NCI-H510A (cell line): ENCODE results near the gene PRICKLE3.
"Not testable (repeated sequence)": the region's sequence is repeated elsewhere in the genome, so short reads cannot be mapped to it uniquely, and the experiment has no call there.

Experiments
- DNase-seq: peaks from one replicate; lab custom pipeline; 2025; lab: John Stamatoyannopoulos, UW

The PRICKLE3 gene

DNA sequence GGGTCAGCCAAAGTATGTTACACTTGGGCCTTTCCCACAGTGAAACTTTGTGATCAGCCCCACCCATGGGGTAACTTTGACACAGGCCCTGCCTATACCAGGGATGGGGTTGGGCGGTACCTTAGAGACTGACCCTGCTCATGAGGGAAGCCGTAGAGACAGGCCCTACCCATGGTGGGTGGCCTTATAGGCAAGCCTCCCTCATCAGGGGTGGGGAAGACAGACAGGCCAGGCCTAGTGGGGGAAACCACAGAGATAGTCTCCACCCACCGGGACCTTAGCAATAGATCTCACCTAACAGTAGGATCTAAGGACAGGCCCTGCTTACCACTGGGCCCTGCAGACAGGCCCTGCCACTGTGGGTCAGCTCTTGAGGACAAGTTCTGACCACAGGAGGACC is 7.6 kb downstream of the PRICKLE3 start:
- no peak for DNase-seq

DNA sequence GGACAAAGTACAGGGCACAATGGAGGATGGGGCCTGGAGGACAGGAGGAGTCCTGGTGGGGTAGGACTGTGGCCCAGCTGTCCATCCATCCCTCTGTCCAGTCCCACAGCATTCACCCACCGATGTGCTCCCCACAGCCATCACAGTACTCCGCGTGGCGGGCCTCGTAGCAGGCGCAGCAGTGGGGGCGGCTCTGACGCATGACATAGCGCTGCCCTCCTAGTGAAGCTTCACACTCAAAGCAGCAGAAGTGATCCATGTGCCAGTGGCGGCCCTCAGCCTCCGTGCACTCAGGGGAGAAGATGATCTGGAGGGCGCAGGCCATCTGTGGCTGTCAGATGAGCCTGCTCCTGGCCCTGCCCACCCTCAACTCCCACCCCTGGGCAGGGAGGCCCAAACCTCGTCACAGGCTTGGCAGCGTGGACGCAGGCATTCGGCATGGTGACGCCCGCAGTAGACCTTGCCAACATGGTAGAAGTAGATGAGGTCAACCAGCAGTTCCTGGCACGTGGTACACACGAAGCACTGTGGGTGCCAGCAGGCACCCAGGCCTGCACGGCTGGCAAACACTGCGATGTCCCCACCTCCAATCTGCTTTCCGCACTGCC is 8.2 kb downstream of the PRICKLE3 start:
- DNase-seq, result no peak

GRCh38 chrX:49177338-49177833 is 8.8 kb downstream of the PRICKLE3 start:
- DNase-seq, result no peak

DNA sequence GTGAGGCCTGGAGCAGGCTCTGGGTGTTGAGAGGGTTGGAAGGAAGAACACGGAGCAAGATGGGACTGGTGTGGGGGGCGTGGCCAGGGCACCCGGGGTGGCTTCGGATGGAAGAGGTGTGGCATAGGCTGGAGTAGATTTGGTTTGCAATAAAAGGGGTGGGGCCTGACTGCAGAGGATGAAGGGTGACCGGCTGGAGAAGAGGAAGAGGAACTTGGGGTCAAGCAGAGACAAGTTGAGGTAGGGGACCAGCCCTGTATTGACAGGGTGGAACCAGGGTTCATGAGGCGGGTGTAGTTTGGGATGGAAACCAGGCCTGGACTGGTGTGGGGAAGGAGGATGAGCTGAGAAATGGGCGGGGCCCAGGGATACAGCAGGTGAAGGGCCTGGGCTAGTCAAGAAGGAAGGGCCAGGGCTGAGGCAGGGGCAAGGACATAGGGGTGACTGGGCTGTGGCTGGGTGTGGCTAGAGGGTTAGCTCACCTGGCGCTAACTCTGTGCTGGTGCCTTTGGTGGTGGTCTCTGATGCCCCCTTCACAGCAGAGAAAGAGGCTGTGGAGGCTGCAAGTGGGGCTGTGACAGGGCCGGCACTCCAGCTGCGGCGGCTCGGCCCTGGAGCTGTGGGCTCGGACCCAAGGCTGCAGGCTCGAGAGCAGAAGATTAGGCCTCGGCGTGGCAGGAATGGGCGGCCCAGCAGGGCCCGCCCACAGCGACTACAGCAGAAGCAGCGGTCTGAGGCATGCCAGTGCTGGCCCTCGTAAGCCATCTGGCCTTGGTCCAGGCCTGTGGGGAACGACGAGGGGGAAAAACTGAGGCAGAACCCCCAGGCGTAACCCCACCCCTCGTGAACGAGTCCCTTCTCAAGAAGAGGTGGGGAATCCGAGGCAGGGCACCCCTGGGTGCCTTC is 9.5 kb downstream of the PRICKLE3 start:
- DNase-seq, result no peak

GRCh38 chrX:49175435-49176274 is 10.5 kb downstream of the PRICKLE3 start:
- DNase-seq, result no peak

DNA sequence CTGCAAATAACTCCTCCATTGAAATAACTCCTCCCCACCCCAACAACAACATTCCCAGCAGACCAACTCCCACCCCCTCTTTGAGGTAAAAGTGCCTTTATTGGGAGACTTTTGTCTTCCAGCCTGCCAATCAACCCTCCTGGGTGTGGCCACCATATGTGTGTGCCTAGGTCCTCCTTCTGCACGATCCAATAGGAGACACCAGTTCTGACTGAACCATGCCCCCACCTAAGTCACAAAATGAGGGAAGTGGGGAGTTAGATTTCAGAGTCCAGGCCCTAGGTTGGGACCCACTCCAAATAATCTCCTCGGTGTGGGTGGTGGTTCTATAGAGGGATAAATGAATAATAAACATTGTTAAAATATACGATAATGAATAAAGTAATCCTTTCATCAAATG is 11.4 kb downstream of the PRICKLE3 start:
- DNase-seq, result no peak

DNA sequence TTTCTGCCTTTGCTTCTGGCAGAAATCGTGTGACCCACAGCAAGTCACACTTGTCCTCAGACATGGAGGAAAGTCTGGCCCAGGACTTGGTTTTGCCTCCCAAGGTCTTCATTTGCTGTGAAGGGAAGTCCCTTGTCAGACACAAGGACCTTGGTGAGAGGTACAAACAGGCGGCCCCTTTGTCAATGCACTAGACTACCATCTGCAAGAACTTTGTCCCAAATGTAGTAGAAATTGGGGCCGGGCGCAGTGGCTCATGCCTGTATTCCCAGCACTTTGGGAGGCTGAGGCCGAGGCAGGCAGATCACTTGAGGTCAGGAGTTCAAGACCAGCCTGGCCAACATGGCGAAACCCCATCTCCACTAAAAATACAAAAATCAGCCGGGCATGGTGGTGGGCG is 12.6 kb downstream of the PRICKLE3 start:
- not testable (repeated sequence) for DNase-seq

DNA sequence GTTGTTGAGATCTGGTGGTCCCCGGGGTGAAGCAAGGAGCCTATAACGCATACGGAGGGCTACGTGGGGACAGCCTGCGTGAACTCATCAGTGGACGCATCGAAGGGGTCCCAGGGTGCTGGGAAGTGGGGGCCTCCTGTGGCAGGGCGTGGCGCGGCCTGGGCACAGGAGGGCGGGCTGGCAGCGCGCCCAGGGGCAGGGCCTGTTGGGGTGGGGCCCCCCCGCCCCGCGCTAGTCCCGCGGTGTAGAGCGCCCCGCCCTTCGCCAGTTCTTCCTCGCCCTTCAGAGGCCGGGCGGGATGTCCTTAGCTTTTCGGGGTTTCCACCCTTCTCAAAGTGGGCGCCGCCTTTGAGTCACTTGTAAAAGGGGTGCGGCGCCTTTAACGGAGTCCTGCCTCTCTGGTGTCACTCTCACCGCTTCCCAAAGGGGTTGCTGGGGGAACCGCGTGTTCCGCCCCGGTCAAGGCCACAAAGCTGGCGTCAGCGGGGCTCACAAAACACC is 13.8 kb downstream of the PRICKLE3 start:
- DNase-seq, result peak; percentile 45

DNA sequence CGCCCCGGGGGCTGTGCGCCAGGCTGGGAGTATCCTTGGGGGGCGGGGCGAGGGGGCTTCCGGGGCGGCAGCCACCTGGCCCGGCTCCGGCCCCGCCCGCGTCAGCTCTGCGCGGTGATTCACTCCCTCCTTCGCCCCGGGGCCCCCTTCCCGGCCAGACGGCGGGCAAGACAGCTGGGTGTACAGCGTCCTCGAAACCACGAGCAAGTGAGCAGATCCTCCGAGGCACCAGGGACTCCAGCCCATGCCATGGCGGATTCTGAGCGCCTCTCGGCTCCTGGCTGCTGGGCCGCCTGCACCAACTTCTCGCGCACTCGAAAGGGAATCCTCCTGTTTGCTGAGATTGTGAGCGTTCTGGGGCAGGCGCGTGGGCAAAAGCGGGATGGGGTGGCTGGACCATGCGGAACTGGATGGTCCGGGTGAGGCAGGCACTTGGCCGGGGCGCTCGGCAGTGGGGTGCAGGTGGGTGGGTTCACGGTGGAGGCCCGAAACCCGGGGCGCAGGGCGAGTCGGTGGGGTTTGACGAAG is 14.4 kb downstream of the PRICKLE3 start, which contains the start of gene PLP2:
PLP2 (plus strand) TSS at position 147 of the 528 bp plus-strand sequence; CDS start at position 250, 103 bp downstream.
- no peak for DNase-seq

GRCh38 chrX:49167740-49168108 is 18.4 kb downstream of the PRICKLE3 start:
- no peak for DNase-seq

GRCh38 chrX:49166914-49167739 is 19.0 kb downstream of the PRICKLE3 start:
- DNase-seq, result no peak

GRCh38 chrX:49165901-49166881 is 20.0 kb downstream of the PRICKLE3 start:
- peak; percentile 93 for DNase-seq

DNA sequence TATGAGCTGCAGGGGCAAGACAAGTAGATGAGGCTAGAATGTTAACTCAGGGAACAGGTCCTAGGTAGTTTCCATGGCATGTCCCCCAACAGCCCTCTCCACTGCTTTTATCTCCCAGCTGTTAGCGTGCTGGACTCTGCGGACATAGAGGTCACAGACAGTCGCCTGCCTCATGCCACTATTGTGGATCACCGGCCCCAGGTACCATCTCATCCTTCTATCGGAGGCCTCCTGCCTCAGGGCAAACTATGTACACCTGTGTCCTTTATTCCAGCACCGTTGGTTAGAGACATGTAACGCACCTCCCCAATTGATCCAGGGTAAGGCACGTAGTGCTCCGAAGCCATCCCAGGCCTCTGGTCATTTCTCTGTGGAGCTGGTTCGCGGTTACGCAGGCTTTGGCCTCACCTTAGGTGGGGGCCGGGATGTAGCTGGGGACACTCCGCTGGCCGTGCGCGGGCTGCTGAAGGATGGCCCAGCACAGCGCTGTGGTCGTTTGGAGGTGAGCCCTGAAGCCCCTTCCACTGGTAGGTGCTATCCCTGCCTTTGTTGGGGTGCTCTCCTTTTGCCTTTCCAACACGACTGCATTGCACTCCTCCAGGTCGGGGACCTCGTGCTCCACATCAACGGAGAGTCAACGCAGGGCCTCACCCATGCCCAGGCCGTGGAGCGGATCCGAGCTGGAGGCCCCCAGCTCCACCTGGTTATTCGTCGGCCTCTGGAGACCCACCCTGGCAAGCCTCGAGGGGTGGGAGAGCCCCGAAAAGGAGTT is 21.4 kb downstream of the PRICKLE3 start:
- DNase-seq, result no peak

DNA sequence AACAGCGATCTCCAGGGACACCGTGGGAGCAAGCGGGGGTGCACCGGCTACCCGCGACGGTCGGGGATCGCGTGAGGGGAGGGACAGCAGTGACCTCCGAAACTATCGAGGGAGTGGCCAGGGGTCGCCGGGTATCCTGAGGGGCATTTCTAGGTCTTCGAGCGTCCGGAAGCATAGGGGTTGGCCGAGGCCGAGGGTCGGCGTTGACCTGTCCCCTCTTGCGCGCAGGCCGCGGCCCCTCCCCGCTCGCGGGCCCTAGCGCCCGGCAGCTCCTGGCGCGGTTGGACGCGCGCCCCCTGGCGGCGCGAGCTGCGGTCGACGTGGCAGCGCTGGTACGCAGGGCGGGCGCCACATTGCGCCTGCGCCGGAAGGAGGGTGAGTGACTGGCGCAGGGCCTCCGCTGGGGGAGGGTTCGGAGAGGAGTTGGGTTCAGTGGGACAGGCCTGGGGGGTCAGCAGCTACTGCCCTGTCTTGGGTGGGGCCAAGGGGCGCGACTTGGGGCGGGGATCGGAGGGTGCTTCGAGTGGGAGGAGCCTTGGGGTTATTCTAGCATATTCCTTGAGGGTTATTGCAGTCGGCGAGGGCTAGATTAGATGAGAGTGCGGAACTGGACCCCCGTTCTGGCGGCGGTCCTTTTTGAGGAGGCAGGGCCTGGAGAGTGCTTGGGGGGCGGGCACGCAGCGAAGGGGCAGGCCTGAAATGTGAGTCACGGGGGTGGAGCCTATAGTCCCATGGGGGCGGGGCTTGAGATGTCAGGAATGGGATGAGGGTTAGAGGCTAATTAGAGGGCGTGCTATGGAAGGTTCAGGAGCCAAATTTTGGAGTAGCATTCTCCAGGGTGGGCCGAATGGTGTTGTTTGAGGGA is 22.4 kb downstream of the PRICKLE3 start:
- DNase-seq, result no peak

DNA sequence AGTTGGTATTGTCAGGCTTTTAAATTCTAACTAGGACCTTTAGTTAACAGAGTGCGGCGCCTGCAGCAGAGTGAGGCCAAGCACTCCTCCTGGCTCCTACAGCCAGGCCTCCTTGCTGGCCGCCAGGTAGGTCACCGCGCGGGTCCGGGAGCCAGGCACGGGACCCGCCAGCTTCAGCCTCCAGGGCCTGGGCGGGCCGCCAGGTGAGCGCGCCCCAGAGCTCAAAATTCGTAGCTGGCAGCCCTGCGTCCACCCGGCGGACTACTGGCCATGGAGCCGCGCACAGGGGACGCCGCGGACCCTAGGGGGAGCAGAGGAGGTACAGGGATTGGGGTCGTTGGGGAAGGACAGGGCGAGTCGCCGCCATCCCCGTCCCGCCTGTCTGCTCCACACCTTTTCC is 23.6 kb downstream of the PRICKLE3 start, which contains the start of gene MAGIX:
MAGIX (plus strand) TSS at position 139 of the 400 bp plus-strand sequence; CDS start at position 271, 132 bp downstream.
- no peak for DNase-seq

DNA sequence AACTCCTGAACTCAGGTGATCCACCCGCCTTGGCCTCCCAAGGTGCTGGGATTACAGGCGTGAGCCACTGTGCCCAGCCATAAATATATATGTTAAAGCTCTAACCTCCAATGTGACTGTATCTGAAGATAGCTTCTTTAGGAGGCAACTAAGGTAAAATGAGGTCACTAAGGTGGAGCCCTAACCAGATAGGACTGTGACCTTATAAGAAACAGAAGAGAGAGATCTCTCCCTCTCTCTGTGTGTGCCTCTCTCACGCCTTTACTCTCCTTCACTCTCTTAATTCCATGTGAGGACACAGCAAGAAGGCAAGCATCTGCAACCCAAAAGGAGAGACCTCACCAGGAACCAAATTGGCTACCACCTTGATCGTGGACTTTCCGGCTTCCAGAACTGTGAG is 24.5 kb downstream of the PRICKLE3 start:
- DNase-seq, result no peak

DNA sequence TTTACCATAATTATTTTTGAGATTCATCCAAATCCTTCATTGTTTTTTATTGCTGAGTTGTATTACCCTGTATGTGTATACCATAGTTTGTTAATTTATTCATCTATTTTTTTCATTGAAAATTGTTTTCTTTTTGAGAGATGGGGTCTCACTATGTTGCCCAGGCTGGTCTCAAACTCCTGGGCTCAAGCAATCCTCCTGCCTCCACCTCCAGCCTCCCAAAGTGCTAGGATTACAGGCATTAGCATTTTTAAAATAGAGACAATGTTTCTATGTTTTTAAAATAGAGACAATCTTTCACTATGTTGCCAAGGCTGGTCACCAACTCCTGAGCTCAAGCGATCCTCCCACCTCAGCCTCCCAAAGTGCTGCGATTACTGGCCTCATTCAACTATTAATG is 25.3 kb downstream of the PRICKLE3 start:
- DNase-seq, result no peak

GRCh38 chrX:49157194-49157593 is 29.0 kb downstream of the PRICKLE3 start:
- no peak for DNase-seq
